ENCODE data around the gene GPR132. TPM values are rescaled to one million over a fixed set of nuclear protein-coding genes. Genes with fewer than 3 reads are reported as not detected.
"Not testable (repeated sequence)": the region's sequence is repeated elsewhere in the genome, so short reads cannot be mapped to it uniquely, and the experiment has no call there.

GPR132 gene, protein sequence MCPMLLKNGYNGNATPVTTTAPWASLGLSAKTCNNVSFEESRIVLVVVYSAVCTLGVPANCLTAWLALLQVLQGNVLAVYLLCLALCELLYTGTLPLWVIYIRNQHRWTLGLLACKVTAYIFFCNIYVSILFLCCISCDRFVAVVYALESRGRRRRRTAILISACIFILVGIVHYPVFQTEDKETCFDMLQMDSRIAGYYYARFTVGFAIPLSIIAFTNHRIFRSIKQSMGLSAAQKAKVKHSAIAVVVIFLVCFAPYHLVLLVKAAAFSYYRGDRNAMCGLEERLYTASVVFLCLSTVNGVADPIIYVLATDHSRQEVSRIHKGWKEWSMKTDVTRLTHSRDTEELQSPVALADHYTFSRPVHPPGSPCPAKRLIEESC
- total RNA-seq (10 to 100 TPM; 17.5 to 33.7 (median 23.1) TPM), polyA plus RNA-seq (1 to 10 TPM; 5.0 to 9.0 (median 5.8) TPM)
- long read RNA-seq, donor 1, partial matches to known transcripts = 0 of 1 reads
- long read RNA-seq, donor 1, other reads (novel, unspliced or antisense) = 0 of 1 reads
- long read RNA-seq, donor 2, transcript GPR132-202 (3 exons, 2,887 nt) = major isoform, 5 of 5 reads
- long read RNA-seq, donor 2, partial matches to known transcripts = 0 of 5 reads
- long read RNA-seq, donor 2, other reads (novel, unspliced or antisense) = 0 of 5 reads

DNA sequence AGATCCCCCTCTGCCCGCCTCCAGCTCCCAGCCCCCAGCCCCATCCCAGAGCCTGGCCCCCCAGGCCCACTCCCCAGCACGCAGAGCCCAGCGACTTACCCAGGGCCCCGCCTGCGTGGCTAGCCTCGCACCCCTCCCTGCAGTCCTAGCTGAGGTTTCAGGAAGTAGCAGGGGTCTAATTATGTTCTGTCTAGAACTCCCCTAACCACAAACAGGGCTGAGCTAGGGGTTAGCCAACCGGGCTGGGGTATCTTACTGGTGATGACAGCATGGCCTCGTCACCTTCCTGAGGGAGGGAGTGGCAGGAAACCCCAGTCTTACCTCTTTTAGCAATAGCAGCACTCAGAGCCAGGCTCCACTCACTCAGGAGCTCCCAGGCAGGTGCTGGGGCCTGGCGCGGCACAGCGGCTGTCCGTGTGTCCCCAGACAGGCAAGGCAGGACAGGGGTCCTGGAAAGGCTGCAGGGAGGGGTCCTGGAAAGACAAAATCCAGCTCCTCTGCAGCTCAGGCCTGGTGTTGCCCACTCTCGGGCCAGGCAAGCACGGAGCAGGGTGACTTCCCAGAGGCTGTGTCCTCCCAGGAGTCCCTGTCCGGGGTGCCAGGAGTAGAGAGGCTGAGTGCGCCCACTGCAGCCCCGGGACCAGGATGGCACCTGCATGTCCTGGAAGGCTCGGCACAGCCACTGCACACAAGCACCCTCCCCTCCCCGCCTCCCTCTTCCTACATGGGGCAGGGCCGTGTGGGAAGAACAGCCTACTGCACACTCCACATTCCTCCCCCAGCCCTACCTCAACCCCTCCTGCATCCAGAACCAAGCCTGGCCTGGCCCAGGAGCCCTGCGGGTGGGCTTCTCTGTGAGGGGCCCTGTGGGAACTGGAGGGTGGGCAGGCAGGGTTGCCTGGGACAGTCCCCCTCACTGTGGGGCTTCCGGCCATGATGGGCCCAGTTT lies at the start of gene GPR132:
Gene GPR132 (minus strand): TSS at position 151 of the 949 bp plus-strand sequence. CDS start 10,010 bp downstream, outside the sequence.
- peaks cover 62 to 100% (median 94%) of the 10 kb centered on the region in 6 donors for H3K4me1 ChIP-seq
- intact Hi-C loops (cut with DNase I; ENCODE audit: low total_unique reads) = no loop called here
- no peaks in the 10 kb centered on the region for H3K36me3 ChIP-seq
- TF ChIP-seq POLR2AphosphoS5 (IDR thresholded peaks at IDR 0.05) = peak; percentile 95 to 98 (median 97)
- TF ChIP-seq, protein P1, sequence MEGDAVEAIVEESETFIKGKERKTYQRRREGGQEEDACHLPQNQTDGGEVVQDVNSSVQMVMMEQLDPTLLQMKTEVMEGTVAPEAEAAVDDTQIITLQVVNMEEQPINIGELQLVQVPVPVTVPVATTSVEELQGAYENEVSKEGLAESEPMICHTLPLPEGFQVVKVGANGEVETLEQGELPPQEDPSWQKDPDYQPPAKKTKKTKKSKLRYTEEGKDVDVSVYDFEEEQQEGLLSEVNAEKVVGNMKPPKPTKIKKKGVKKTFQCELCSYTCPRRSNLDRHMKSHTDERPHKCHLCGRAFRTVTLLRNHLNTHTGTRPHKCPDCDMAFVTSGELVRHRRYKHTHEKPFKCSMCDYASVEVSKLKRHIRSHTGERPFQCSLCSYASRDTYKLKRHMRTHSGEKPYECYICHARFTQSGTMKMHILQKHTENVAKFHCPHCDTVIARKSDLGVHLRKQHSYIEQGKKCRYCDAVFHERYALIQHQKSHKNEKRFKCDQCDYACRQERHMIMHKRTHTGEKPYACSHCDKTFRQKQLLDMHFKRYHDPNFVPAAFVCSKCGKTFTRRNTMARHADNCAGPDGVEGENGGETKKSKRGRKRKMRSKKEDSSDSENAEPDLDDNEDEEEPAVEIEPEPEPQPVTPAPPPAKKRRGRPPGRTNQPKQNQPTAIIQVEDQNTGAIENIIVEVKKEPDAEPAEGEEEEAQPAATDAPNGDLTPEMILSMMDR (IDR thresholded peaks at IDR 0.05 in 8 of 11, conservative IDR thresholded peaks at IDR 0.05 in 3 of 11) = peak in 2 of 11 experiments; percentile 10 to 29
- peak; percentile 49 to 79 (median 69) for TF ChIP-seq POLR2A (IDR thresholded peaks at IDR 0.05)
- 17 to 35% (median 23%) methylated on average over 7 to 22 of the region's 22 CpGs for WGBS, 5 donors
- peak; percentile 96 for DNase-seq
- no peaks in the 10 kb centered on the region for H3K27me3 ChIP-seq (replicated peaks in 1 of 7)
- no peaks in the 10 kb centered on the region for H3K9me3 ChIP-seq
- H3K27ac ChIP-seq = peak within 1 kb of the TSS; percentile 82 to 97 (median 94)
- peak within 1 kb of the TSS; percentile 36 to 74 (median 46) for H3K4me3 ChIP-seq

DNA sequence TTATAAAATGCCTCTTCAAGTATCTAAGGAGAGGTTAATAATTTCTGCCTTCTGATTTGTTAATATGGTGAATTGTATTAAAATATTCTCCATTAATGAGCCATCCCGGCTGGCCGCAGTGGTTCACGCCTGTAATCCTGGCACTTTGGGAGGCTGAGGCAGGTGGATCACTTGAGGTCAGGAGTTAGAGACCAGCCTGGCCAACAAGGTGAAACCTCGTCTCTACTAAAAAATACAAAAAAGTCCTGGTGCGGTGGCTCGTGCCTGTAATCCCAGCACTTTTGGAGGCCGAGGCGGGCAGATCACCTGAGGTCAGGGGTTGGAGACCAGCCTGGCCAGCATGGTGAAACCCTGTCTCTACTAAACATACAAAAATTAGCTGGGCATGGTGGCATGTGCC lies 44.0 kb upstream of the GPR132 start:
- intact Hi-C loops (cut with DNase I; ENCODE audit: low total_unique reads); H3K36me3 ChIP-seq; H3K9me3 ChIP-seq; H3K27ac ChIP-seq; DNase-seq; H3K4me1 ChIP-seq; H3K4me3 ChIP-seq: not testable (repeated sequence)
- H3K27me3 ChIP-seq (replicated peaks in 1 of 7) = peaks cover 0 to 42% (median 0%) of the 10 kb centered on the region in 7 donors
- 89 to 95% (median 92%) methylated on average over 8 of the region's 8 CpGs for WGBS, 5 donors

DNA sequence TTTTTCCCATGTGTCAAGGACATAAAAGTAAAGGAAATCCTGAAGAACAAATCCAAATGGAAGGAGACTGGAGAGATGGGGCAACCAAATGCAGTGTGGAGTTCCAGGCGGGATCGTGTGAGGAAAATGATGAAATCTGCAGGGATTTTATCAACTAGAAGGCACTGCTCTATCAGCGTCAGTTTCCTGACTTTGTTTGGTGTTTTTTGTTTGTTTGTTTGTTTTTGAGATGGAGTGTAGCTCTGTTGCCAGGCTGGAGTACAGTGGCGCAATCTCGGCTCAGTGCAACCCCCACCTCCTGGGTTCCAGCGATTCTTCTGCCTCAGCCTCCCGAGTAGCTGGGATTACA lies 43.3 kb upstream of the GPR132 start:
- TF ChIP-seq, protein P1 (IDR thresholded peaks at IDR 0.05 in 8 of 11, conservative IDR thresholded peaks at IDR 0.05 in 3 of 11) = no peak
- TF ChIP-seq POLR2A (IDR thresholded peaks at IDR 0.05) (no peak), POLR2AphosphoS5 (IDR thresholded peaks at IDR 0.05) (no peak)
- H3K27me3 ChIP-seq (replicated peaks in 1 of 7) = peaks cover 0 to 49% (median 0%) of the 10 kb centered on the region in 7 donors
- no peak overlapping the region for H3K4me3 ChIP-seq
- WGBS, 5 donors = 68 to 85% (median 74%) methylated on average over 7 of the region's 7 CpGs
- H3K9me3 ChIP-seq = no peaks in the 10 kb centered on the region
- intact Hi-C loops (cut with DNase I; ENCODE audit: low total_unique reads) = no loop called here
- DNase-seq = no peak
- H3K27ac ChIP-seq = no peak overlapping the region
- no peaks in the 10 kb centered on the region for H3K4me1 ChIP-seq
- H3K36me3 ChIP-seq = no peaks in the 10 kb centered on the region

DNA sequence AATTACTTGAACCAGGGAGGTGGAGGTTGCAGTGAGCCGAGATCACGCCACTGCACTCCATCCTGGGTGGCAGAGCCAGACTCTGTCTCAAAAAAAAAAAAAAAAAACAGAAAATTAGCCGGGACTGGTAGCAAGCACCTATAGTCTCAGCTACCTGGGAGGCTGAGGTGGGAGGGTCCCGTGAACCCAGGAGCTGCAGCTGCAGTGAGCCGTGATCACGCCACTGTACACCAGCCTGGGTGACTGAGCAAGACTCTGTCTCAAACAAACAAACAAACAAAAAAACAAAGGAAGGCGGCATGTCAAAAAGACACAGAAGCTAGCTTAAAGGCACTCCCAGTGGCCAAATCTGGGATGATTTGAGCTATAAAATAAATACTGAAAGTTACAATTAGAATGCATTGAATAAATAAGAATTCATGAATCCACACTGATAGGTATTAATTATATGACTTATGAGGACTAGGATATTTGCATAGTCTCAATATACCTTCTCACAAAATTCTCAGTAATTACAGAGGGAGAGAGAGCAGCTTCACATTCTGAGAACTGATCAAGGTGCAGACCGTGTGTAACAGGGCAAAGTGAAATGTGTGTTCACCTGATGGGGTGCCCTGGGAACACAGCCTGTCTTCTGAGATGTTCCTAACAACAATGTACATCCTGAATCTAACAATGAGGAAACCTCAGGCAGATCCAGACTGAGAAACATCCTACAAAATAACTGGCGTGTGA lies 42.7 kb upstream of the GPR132 start:
- TF ChIP-seq, protein P1 (IDR thresholded peaks at IDR 0.05 in 8 of 11, conservative IDR thresholded peaks at IDR 0.05 in 3 of 11) = no peak
- TF ChIP-seq POLR2A (IDR thresholded peaks at IDR 0.05) (no peak), POLR2AphosphoS5 (IDR thresholded peaks at IDR 0.05) (no peak)
- Histone ChIP-seq H3K36me3 (no peaks in the 10 kb centered on the region), H3K9me3 (no peaks in the 10 kb centered on the region), H3K4me3 (no peak overlapping the region), H3K27me3 (replicated peaks in 1 of 7) (peaks cover 0 to 55% (median 3%) of the 10 kb centered on the region in 7 donors), H3K27ac (no peak overlapping the region), H3K4me1 (no peaks in the 10 kb centered on the region)
- WGBS, 5 donors = 75 to 84% (median 80%) methylated on average over 9 of the region's 9 CpGs
- intact Hi-C loops (cut with DNase I; ENCODE audit: low total_unique reads) = no loop called here
- DNase-seq = no peak
